B cell (primary cell): ENCODE data around the gene EYS. TPM values are rescaled to one million over a fixed set of nuclear protein-coding genes. Genes with fewer than 3 reads are reported as not detected.

Source experiments
- ATAC-seq: fragments of 200-7000 bp; cut with Tn5 transposase; one replicate; pipeline ENCODE4 v1.10.0; 2021; ENCODE audit warnings: low read depth, mild to moderate bottlenecking, moderate number of reproducible peaks, moderate library complexity
- CTCF ChIA-PET: fragments of 350-600 bp; sonication (Branson Sonifier 250); formaldehyde crosslinking; loops from one replicate; lab custom pipeline; 2021; ENCODE audit warnings: antibody characterized with exemption, inconsistent platforms; lab: Charles Lee
- POLR2A ChIA-PET: fragments of 350-600 bp; sonication (Branson Sonifier 250); formaldehyde crosslinking; loops from one replicate; lab custom pipeline; 2021; ENCODE audit warnings: antibody characterized with exemption; lab: Charles Lee
- DNase-seq: peaks from one replicate; pipeline ENCODE4 v3.0.0; 2013
- H2AFZ ChIP-seq: 2 replicates; pipeline ENCODE4 v1.6.1; 2012; ENCODE audit warnings: mild to moderate bottlenecking, low read depth, low read length; ENCODE audit not compliant: insufficient read depth, poor library complexity, severe bottlenecking
- H3K27ac ChIP-seq, 2 donors: 1 replicate in 1 of 2; 2 replicates in 1 of 2; pipeline ENCODE4 v1.5.1; 2012 to 2013; ENCODE audit warnings: low read length in 2 of 2, mild to moderate bottlenecking in 2 of 2, moderate library complexity in 1 of 2
- H3K27me3 ChIP-seq, 4 experiments: fragments of 200-600 bp in 1 of 4; sonication (generic) in 1 of 4; replicated peaks in 1 of 4; 1 replicate in 2 of 4; 2 replicates in 2 of 4; pipeline versions ENCODE4 v1.6.1 to v1.7.0; 2013 to 2016; ENCODE audit warnings: low read length in 3 of 4, mild to moderate bottlenecking in 2 of 4, mixed read lengths in 1 of 4, moderate library complexity in 1 of 4; ENCODE audit not compliant: insufficient read depth in 4 of 4, control insufficient read depth in 3 of 4; ENCODE audit errors: control extremely low read depth in 1 of 4
- H3K36me3 ChIP-seq, 2 experiments: replicated peaks in 1 of 2; 1 replicate in 1 of 2; 2 replicates in 1 of 2; pipeline versions ENCODE4 v1.6.1 to v1.7.1; 2013; ENCODE audit warnings: low read length in 1 of 2; ENCODE audit not compliant: insufficient read depth in 2 of 2, control insufficient read depth in 1 of 2; ENCODE audit errors: control extremely low read depth in 1 of 2, extremely low read depth in 1 of 2
- H3K4me1 ChIP-seq, 2 donors: fragments of 200-600 bp in 1 of 2; sonication (generic) in 1 of 2; 1 replicate in 1 of 2; 2 replicates in 1 of 2; pipeline versions ENCODE4 v1.5.1 to v1.6.1; 2013 to 2017; ENCODE audit warnings: low read length in 2 of 2; ENCODE audit not compliant: control insufficient read depth in 2 of 2, insufficient read depth in 2 of 2
- H3K4me2 ChIP-seq: replicated peaks from 2 replicates; pipeline ENCODE3; 2012; ENCODE audit warnings: mild to moderate bottlenecking, low read depth, low read length; ENCODE audit not compliant: poor library complexity, severe bottlenecking
- H3K4me3 ChIP-seq, 5 experiments: fragments of 200-600 bp in 1 of 5; sonication (generic) in 1 of 5; 1 replicate in 3 of 5; 2 replicates in 2 of 5; pipeline versions ENCODE4 v1.5.1 to v1.7.0; 2011 to 2016; ENCODE audit warnings: low read length in 4 of 5, mild to moderate bottlenecking in 4 of 5, low read depth in 2 of 5, control low read depth in 1 of 5, moderate library complexity in 1 of 5; ENCODE audit not compliant: insufficient read depth in 1 of 5; ENCODE audit errors: control extremely low read depth in 1 of 5, extremely low read depth in 1 of 5
- H3K79me2 ChIP-seq: fragments of 200-600 bp; sonication (generic); one replicate; pipeline ENCODE4 v1.6.0; 2016; ENCODE audit warnings: low read length; ENCODE audit not compliant: control insufficient read depth, insufficient read depth
- H3K9ac ChIP-seq: fragments of 200-600 bp; sonication (generic); 2 replicates; pipeline ENCODE4 v1.6.1; 2017; ENCODE audit warnings: mild to moderate bottlenecking, low read length, moderate library complexity
- H3K9me3 ChIP-seq, 3 donors: one replicate each; pipeline versions ENCODE4 v1.6.1 to v1.7.1; 2013; ENCODE audit warnings: low read length in 2 of 3; ENCODE audit not compliant: control insufficient read depth in 2 of 3, insufficient read depth in 1 of 3; ENCODE audit errors: control extremely low read depth in 1 of 3
- H4K20me1 ChIP-seq: 2 replicates; pipeline ENCODE4 v1.6.0; 2012; ENCODE audit warnings: mild to moderate bottlenecking, low read length; ENCODE audit not compliant: insufficient read depth, control insufficient read depth, poor library complexity, severe bottlenecking
- H3K27ac Mint-ChIP-seq: one replicate; pipeline ENCODE4 v1.8.0; 2021; ENCODE audit warnings: mixed read lengths
- H3K27me3 Mint-ChIP-seq: one replicate; pipeline ENCODE4 v1.8.0; 2021; ENCODE audit warnings: mixed read lengths
- H3K4me1 Mint-ChIP-seq: one replicate; pipeline ENCODE4 v1.8.0; 2021; ENCODE audit warnings: mixed read lengths
- H3K4me3 Mint-ChIP-seq: one replicate; pipeline ENCODE4 v1.8.0; 2021; ENCODE audit warnings: mixed read lengths
- H3K9me3 Mint-ChIP-seq: one replicate; pipeline ENCODE4 v1.8.0; 2022; ENCODE audit warnings: mixed read lengths; ENCODE audit not compliant: insufficient read depth
- EZH2 ChIP-seq: IDR thresholded peaks from 2 replicates; pipeline ENCODE4 v1.6.1; 2012; ENCODE audit warnings: borderline replicate concordance, low read depth, mild to moderate bottlenecking, moderate library complexity, low read length; ENCODE audit not compliant: insufficient read depth, poor library complexity, severe bottlenecking
- WGBS: methylation state at CpG from one replicate; pipeline ENCODE4 v1.1.5; 2013; ENCODE audit warnings: missing lambda C conversion rate; ENCODE audit not compliant: insufficient coverage; 5-methylcytosine and 5-hydroxymethylcytosine counted together
- intact Hi-C: fragments of 100-400 bp; cut with micrococcal nuclease; formaldehyde crosslinking; loops from one replicate; pipeline ENCODE4 v1.10.0; 2022
- polyA plus RNA-seq: library from polyadenylated mRNA; depleted of rRNA; stranded (reverse); fragments of >200 nt; gene quantifications from 2 replicates; pipeline ENCODE4 v1.2.3, GENCODE V29; 2012
- total RNA-seq, 2 donors: library from RNA; stranded (reverse); fragments of 120-200 nt in 1 of 2; gene quantifications; 1 replicate in 1 of 2; 2 replicates in 1 of 2; pipeline versions ENCODE4 v1.2.3 to v1.2.4, GENCODE V29; 2013 to 2022
- TF ChIP-seq, protein P1 (sequence below): fragments of 200-600 bp; IDR thresholded peaks from one replicate; pipeline ENCODE4 v1.8.0; 2022; ENCODE audit warnings: antibody characterized with exemption, mild to moderate bottlenecking

The EYS gene
- total and polyA plus RNA-seq, 2 donors (not counting 1 experiment from before 2014, with no cell fraction given) = not detected

DNA sequence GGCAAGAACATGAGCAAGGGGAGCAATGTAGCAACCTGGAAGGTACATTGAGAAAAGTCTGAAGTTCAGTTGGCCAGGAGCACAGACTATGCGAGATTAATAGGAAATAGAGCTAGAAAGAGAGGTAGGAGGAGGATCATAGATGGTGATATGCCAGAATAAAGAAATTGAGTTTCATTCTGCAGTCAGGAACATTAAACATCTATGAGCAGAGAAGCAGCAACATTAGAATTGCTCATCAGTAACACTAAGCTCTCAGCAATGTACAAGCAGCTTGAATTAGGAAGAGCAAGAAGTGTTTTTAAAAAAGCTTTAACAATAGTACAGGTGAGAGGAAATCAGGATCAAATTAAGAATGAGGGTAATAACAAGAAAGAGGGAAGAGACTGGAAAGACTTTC, 1603.5 kb downstream of the EYS start:
- ChIA-PET POLR2A (no interaction called here), CTCF (no interaction called here)
- DNase-seq (no peak), ATAC-seq (no peak)
- no peaks in the 10 kb centered on the region for H3K27me3 Mint-ChIP-seq
- no peak overlapping the region for H2AFZ ChIP-seq
- no peaks in the 10 kb centered on the region for H3K36me3 ChIP-seq
- H4K20me1 ChIP-seq = no peaks in the 10 kb centered on the region
- H3K79me2 ChIP-seq = no peaks in the 10 kb centered on the region
- no peak overlapping the region for H3K4me3 Mint-ChIP-seq
- H3K9me3 Mint-ChIP-seq = no peaks in the 10 kb centered on the region
- no peak overlapping the region for H3K4me2 ChIP-seq
- H3K4me3 ChIP-seq = no peak overlapping the region
- WGBS = 75% methylated on average over 1 of the region's 1 CpG
- H3K27ac ChIP-seq = no peak overlapping the region
- H3K27ac Mint-ChIP-seq = no peak overlapping the region
- no peaks in the 10 kb centered on the region for H3K4me1 Mint-ChIP-seq
- H3K9me3 ChIP-seq = no peaks in the 10 kb centered on the region
- no peaks in the 10 kb centered on the region for H3K4me1 ChIP-seq
- H3K9ac ChIP-seq = no peak overlapping the region
- H3K27me3 ChIP-seq = no peaks in the 10 kb centered on the region
- intact Hi-C loops = no loop called here
- TF ChIP-seq, protein P1, sequence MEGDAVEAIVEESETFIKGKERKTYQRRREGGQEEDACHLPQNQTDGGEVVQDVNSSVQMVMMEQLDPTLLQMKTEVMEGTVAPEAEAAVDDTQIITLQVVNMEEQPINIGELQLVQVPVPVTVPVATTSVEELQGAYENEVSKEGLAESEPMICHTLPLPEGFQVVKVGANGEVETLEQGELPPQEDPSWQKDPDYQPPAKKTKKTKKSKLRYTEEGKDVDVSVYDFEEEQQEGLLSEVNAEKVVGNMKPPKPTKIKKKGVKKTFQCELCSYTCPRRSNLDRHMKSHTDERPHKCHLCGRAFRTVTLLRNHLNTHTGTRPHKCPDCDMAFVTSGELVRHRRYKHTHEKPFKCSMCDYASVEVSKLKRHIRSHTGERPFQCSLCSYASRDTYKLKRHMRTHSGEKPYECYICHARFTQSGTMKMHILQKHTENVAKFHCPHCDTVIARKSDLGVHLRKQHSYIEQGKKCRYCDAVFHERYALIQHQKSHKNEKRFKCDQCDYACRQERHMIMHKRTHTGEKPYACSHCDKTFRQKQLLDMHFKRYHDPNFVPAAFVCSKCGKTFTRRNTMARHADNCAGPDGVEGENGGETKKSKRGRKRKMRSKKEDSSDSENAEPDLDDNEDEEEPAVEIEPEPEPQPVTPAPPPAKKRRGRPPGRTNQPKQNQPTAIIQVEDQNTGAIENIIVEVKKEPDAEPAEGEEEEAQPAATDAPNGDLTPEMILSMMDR = no peak
- TF ChIP-seq EZH2 = no peak

DNA sequence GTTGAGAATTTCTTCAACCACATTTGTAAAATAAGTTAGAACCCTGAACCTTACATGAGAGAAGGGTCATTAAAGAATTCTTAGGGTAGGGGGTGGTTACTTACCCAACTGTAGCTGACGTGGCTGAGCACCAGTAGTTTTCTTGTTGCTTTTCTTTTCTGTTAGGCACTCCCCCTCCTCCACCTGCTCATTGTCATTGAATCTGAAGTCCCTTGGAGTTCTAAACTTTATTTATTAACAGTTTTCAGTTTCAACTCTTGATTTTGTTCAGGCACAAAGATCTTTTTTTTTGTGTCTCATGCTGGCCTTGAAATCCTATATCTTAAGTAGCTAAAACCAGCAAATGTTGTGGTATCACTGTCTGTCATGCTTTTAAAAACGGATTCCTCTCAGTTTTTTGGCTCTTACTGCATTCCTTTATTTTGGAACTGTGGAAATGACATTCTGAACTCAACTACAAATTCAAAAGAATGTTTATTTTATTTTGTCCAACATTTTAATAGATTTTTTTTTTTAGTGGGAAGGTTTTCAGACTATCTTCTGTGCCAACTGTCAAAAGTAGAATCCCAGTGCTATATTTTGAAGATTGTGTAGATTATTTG, 1606.2 kb downstream of the EYS start:
- no peaks in the 10 kb centered on the region for H3K9me3 ChIP-seq
- no peak overlapping the region for H3K4me3 Mint-ChIP-seq
- no peak overlapping the region for H3K4me2 ChIP-seq
- no peaks in the 10 kb centered on the region for H3K27me3 ChIP-seq
- WGBS = no CpG with 5 or more reads among the region's 2 CpGs
- H3K4me1 ChIP-seq = no peaks in the 10 kb centered on the region
- H3K27ac ChIP-seq = no peak overlapping the region
- TF ChIP-seq, protein P1 = no peak
- no peak for TF ChIP-seq EZH2
- no peaks in the 10 kb centered on the region for H3K27me3 Mint-ChIP-seq
- H3K4me1 Mint-ChIP-seq = no peaks in the 10 kb centered on the region
- H2AFZ ChIP-seq = no peak overlapping the region
- DNase-seq (no peak), ATAC-seq (no peak)
- no peak overlapping the region for H3K27ac Mint-ChIP-seq
- POLR2A ChIA-PET = no interaction called here
- no peaks in the 10 kb centered on the region for H3K36me3 ChIP-seq
- no peaks in the 10 kb centered on the region for H4K20me1 ChIP-seq
- H3K9me3 Mint-ChIP-seq = no peaks in the 10 kb centered on the region
- CTCF ChIA-PET = no interaction called here
- H3K4me3 ChIP-seq = no peak overlapping the region
- no peak overlapping the region for H3K9ac ChIP-seq
- intact Hi-C loops = no loop called here
- no peaks in the 10 kb centered on the region for H3K79me2 ChIP-seq
